NB4 (cell line): ENCODE data around the gene WRNIP1.

Experiments
- DNase-seq: peaks from one replicate; pipeline ENCODE4 v3.0.0; 2010; ENCODE audit warnings: low read depth
- H3K4me3 ChIP-seq: one replicate; pipeline ENCODE4 v1.5.1; 2011; ENCODE audit warnings: mild to moderate bottlenecking, low read depth, low read length, moderate library complexity
- MAX ChIP-seq: IDR thresholded peaks from 2 replicates; pipeline ENCODE4 v1.6.1; 2011; ENCODE audit warnings: low read depth, low read length
- MYC ChIP-seq: IDR thresholded peaks from 2 replicates; pipeline ENCODE4 v1.6.1; 2011; ENCODE audit warnings: low read depth, low read length
- POLR2A ChIP-seq: IDR thresholded peaks from 2 replicates; pipeline ENCODE4 v1.6.1; 2011; ENCODE audit warnings: mild to moderate bottlenecking; ENCODE audit not compliant: insufficient read length; ENCODE audit errors: extremely low read depth
- TF ChIP-seq, protein P1 (sequence below): IDR thresholded peaks from one replicate; pipeline ENCODE4 v1.5.1; 2012; ENCODE audit warnings: low read depth, low read length

WRNIP1 gene

DNA sequence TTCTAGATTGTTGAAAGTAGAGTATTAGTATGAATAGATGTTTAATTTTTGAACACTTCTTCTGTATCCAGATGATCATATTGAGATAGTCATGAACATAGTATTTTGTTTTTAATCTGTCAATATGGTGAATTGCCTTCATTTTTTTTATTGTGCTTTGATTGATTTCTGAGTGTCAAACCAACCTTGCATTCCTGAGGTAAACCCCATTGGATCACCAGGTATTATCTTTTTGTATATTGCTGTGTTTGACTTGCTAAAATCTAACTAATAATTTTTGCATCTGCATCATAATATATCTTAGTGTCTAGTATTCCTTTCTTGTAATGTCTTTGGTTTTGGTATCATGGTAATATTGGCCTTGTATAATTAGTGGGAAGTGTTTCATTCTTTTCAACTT is 51.0 kb downstream of the WRNIP1 start:
- TF ChIP-seq, protein P1, sequence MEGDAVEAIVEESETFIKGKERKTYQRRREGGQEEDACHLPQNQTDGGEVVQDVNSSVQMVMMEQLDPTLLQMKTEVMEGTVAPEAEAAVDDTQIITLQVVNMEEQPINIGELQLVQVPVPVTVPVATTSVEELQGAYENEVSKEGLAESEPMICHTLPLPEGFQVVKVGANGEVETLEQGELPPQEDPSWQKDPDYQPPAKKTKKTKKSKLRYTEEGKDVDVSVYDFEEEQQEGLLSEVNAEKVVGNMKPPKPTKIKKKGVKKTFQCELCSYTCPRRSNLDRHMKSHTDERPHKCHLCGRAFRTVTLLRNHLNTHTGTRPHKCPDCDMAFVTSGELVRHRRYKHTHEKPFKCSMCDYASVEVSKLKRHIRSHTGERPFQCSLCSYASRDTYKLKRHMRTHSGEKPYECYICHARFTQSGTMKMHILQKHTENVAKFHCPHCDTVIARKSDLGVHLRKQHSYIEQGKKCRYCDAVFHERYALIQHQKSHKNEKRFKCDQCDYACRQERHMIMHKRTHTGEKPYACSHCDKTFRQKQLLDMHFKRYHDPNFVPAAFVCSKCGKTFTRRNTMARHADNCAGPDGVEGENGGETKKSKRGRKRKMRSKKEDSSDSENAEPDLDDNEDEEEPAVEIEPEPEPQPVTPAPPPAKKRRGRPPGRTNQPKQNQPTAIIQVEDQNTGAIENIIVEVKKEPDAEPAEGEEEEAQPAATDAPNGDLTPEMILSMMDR: no peak
- TF ChIP-seq MAX (no peak), POLR2A (no peak), MYC (no peak)
- H3K4me3 ChIP-seq: no peak overlapping the region
- no peak for DNase-seq

- no peak for DNase-seq
- TF ChIP-seq, protein P1: no peak
- TF ChIP-seq MYC (no peak), POLR2A (no peak), MAX (no peak)
- no peak overlapping the region for H3K4me3 ChIP-seq
Observed at GRCh38 chr6:2817903-2818443, 52.8 kb downstream of the WRNIP1 start.

DNA sequence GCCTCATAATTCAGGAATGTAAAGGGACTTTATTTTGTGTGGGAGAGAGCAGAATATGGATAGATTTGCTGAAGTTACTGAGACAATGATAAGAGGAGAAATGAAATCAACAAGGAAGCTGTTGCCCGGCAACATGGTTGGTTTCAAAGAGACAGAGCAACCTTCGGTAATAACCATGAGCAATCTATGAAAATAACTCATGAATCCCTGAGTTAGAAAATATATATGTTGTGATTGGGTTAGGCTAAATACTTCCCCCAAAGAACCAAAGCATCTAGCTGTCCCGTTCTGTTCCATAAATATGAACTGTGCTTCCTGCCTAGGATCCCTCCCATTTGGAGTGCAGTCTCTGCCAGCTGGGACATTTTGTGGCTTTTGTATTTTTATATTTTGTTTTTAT is 53.4 kb downstream of the WRNIP1 start:
- DNase-seq: no peak
- H3K4me3 ChIP-seq: no peak overlapping the region
- TF ChIP-seq, protein P1: no peak
- no peak for TF ChIP-seq MYC

- H3K4me3 ChIP-seq: no peak overlapping the region
- TF ChIP-seq, protein P1: no peak
- TF ChIP-seq MAX: no peak
- TF ChIP-seq POLR2A: no peak
- TF ChIP-seq MYC: no peak
- no peak for DNase-seq
Observed at GRCh38 chr6:2819115-2819514, 53.9 kb downstream of the WRNIP1 start.

GRCh38 chr6:2819978-2820377 is 54.8 kb downstream of the WRNIP1 start:
- TF ChIP-seq, protein P1: no peak
- DNase-seq: no peak
- no peak overlapping the region for H3K4me3 ChIP-seq

DNA sequence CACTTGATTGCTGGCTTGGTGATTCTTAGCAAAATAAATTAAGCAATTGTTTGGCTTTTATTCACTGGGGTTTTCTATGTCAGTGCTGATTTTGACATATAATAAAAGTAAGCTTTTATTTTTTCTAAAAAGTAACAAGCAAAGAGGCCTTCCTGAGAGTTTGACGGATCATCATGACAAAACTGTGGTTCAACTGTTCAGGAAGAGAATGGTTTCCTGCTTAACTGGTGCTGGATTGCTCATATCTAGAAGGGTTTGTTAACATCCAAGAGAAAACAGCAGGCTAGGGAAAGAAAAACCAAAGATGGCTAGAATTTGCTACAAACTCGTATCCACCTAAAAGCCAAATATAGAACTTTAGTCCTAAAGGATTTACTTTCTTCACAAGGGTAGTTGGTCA is 55.2 kb downstream of the WRNIP1 start:
- DNase-seq: peak; percentile 80
- H3K4me3 ChIP-seq: no peak overlapping the region
- TF ChIP-seq, protein P1: no peak
- TF ChIP-seq POLR2A (no peak), MYC (no peak; the same call in 1 of the 2 replicates), MAX (no peak)
